ENCODE results near the gene BLMH. TPM values are rescaled to one million over a fixed set of nuclear protein-coding genes. Genes with fewer than 3 reads are reported as not detected.

The BLMH gene
- total and polyA plus RNA-seq, 9 of the 15 experiments (the other 6 are each of a cell fraction or from before 2014, with no cell fraction given), result 26.0 to 118 (median 67.3) TPM

GRCh38 chr17:30323895-30324319 is 32.2 kb upstream of the BLMH start (continued):
- no peak for TF ChIP-seq ATF6 (CRISPR knock-in tag; IDR thresholded peaks at IDR 0.05)
- no peak for TF ChIP-seq RAD21 (CRISPR knock-in tag; conservative IDR thresholded peaks at IDR 0.05 in 1 of 2, IDR thresholded peaks at IDR 0.05 in 1 of 2)
- no peak for TF ChIP-seq ZNF79 (CRISPR knock-in tag; IDR thresholded peaks at IDR 0.05; ENCODE audit: low read depth)
- TF ChIP-seq TAF7 (tag; IDR thresholded peaks at IDR 0.05), result no peak
- TF ChIP-seq EZH2 (IDR thresholded peaks at IDR 0.05; ENCODE audit: borderline replicate concordance, low read depth, low read length), result no peak
- TF ChIP-seq SRSF7 (optimal IDR thresholded peaks at IDR 0.05; ENCODE audit: low read depth, low read length), result no peak
- no peak for TF ChIP-seq IRF1 (CRISPR knock-in tag; IDR thresholded peaks at IDR 0.05; ENCODE audit: borderline replicate concordance)
- no peak for TF ChIP-seq MNT (conservative IDR thresholded peaks at IDR 0.05)
- no peak for TF ChIP-seq ZBTB49 (CRISPR knock-in tag; IDR thresholded peaks at IDR 0.05; ENCODE audit: borderline replicate concordance)
- TF ChIP-seq MAZ (CRISPR knock-in tag; conservative IDR thresholded peaks at IDR 0.05 in 1 of 2, IDR thresholded peaks at IDR 0.05 in 1 of 2), result no peak
- TF ChIP-seq MCM5 (IDR thresholded peaks at IDR 0.05; ENCODE audit: low read depth), result no peak
- no peak for TF ChIP-seq NFYB (IDR thresholded peaks at IDR 0.05; ENCODE audit: extremely low read depth, insufficient read length)
- TF ChIP-seq ZNF589 (CRISPR knock-in tag; IDR thresholded peaks at IDR 0.05; ENCODE audit: low read depth), result peak; percentile 21
- TF ChIP-seq GTF2F1 (IDR thresholded peaks at IDR 0.05; ENCODE audit: low read depth, low read length), result no peak
- TF ChIP-seq, protein P1, sequence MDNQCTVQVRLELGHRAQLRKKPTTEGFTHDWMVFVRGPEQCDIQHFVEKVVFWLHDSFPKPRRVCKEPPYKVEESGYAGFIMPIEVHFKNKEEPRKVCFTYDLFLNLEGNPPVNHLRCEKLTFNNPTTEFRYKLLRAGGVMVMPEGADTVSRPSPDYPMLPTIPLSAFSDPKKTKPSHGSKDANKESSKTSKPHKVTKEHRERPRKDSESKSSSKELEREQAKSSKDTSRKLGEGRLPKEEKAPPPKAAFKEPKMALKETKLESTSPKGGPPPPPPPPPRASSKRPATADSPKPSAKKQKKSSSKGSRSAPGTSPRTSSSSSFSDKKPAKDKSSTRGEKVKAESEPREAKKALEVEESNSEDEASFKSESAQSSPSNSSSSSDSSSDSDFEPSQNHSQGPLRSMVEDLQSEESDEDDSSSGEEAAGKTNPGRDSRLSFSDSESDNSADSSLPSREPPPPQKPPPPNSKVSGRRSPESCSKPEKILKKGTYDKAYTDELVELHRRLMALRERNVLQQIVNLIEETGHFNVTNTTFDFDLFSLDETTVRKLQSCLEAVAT (IDR thresholded peaks at IDR 0.05), result no peak
- TF ChIP-seq CHCHD3 (CRISPR knock-in tag; IDR thresholded peaks at IDR 0.05), result no peak
- peak; percentile 86 for TF ChIP-seq ATF7 (IDR thresholded peaks at IDR 0.05)
- TF ChIP-seq RBM34 (IDR thresholded peaks at IDR 0.05; ENCODE audit: borderline replicate concordance, insufficient read depth, low read length), result no peak
- no peak for TF ChIP-seq ID3 (CRISPR knock-in tag; IDR thresholded peaks at IDR 0.05)
- no peak for TF ChIP-seq ID3 (tag; IDR thresholded peaks at IDR 0.05)

Measured in K562 (cell line).